ENCODE results near the gene BAIAP2L2.

BAIAP2L2 gene

DNA sequence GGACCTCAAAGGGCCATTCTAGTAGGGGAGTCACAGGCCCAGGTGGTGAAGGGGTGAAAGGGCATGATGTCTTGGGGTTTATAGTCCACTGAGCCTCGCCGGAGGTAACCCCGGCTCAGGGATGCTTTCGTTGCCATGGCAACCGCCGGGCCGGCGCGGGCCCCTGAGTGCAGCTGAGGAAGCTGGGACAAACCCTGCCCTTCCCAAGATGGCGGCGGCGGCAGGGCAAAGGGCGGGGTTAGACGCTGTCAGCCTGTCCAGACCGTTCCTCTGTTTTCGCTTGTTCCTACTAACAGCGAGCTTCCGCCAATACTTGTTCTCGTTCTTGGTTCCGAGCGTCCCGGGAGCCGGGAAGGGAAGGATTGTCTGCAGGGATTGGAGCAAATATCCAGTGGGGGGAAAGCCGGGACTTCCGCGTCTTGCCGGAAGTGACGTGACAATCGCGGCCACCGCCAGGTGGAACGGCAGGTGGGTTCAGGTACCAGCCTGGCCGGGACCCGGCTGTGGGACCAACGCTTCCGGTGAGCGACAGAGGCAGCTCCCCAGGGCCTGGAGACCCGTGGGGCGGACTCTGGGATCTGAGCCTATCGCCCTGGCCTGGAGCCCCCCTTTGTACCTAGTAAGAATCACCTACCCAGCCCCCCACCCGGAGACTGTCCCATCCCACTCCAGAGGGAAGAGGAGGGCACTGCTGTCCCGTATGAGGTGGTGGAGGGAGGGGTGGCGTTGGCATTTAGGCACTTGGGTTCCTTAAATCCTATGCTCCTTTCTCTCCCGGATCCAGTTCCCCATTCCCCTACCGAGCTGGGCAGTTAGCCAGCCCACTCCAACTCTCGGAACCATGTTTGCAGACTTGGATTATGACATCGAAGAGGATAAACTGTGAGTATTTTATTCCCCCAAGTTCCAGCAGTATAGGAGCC, 53.3 kb downstream of the BAIAP2L2 start, which contains the start of gene PICK1 (continued):
- TF ChIP-seq GLIS3 (CRISPR knock-in tag; IDR thresholded peaks at IDR 0.05) = no peak
- TF ChIP-seq ESRRG (CRISPR knock-in tag; IDR thresholded peaks at IDR 0.05) = no peak
- TF ChIP-seq ZNF565 (CRISPR knock-in tag; conservative IDR thresholded peaks at IDR 0.05; ENCODE audit: low read depth) = no peak
- TF ChIP-seq ZFP3 (CRISPR knock-in tag; IDR thresholded peaks at IDR 0.05) = no peak
- TF ChIP-seq PPARA (CRISPR knock-in tag; IDR thresholded peaks at IDR 0.05; ENCODE audit: borderline replicate concordance) = no peak

DNA sequence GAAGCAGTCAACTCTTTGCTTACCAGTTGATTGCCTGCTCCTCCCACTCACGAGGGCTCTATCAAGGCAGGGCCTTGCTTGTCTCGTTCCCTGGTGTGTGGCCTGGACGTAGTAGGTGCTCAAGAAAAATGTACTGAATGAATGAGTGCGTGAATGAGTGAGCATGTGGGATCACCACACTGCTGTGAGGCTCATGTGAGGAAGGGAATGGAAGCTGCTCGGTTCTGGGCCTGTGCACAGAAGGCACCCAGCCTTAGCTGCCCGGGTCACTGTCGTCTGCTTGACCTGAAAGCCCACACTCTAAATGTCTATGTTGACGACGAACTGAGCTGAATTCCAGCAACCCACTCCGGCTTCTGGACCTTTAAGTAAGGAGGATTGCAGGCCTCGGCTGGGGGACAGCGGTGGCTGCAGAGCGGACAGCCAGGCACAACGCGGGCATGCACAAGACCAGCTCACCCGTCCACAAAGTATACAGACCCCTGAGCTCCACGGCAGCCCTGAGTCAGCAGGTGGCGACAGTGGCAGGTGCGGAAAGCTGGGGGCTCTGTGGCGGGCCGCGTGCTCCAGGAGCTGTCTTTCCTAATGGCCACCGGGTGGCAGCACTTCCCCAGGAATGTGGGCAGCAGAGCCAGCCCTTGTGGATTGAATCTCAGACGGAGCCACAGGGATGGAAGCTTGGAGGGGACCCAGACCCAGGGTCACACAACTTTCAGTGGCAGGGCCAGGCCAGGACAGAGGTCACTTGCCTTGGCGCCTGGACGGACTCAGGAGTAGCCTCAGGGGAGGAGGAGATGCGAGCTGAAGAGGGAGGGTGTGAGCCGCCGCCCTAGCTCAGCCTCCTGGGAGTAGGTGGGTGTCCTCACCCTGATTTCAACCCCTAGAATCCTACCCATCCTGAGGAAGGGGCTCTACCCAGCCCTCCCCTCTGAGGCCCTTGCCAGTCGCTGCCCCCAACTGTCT, 58.3 kb downstream of the BAIAP2L2 start:
- TF ChIP-seq ARNTL (CRISPR knock-in tag; IDR thresholded peaks at IDR 0.05; ENCODE audit: borderline replicate concordance, low read depth) (no peak), CSDC2 (CRISPR knock-in tag; IDR thresholded peaks at IDR 0.05) (no peak), CSRNP3 (CRISPR knock-in tag; IDR thresholded peaks at IDR 0.05) (no peak), ESRRG (CRISPR knock-in tag; IDR thresholded peaks at IDR 0.05) (no peak), TCF4 (CRISPR knock-in tag; IDR thresholded peaks at IDR 0.05; ENCODE audit: borderline replicate concordance) (no peak), ZNF565 (CRISPR knock-in tag; conservative IDR thresholded peaks at IDR 0.05; ENCODE audit: low read depth) (no peak), PPARA (CRISPR knock-in tag; IDR thresholded peaks at IDR 0.05; ENCODE audit: borderline replicate concordance) (no peak)
- TF ChIP-seq, protein P1, sequence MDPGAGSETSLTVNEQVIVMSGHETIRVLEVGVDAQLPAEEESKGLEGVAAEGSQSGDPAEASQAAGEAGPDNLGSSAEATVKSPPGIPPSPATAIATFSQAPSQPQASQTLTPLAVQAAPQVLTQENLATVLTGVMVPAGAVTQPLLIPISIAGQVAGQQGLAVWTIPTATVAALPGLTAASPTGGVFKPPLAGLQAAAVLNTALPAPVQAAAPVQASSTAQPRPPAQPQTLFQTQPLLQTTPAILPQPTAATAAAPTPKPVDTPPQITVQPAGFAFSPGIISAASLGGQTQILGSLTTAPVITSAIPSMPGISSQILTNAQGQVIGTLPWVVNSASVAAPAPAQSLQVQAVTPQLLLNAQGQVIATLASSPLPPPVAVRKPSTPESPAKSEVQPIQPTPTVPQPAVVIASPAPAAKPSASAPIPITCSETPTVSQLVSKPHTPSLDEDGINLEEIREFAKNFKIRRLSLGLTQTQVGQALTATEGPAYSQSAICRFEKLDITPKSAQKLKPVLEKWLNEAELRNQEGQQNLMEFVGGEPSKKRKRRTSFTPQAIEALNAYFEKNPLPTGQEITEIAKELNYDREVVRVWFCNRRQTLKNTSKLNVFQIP (CRISPR knock-in tag; IDR thresholded peaks at IDR 0.05; ENCODE audit: borderline replicate concordance, low read depth) = no peak
- ATAC-seq = peak; percentile 87

DNA sequence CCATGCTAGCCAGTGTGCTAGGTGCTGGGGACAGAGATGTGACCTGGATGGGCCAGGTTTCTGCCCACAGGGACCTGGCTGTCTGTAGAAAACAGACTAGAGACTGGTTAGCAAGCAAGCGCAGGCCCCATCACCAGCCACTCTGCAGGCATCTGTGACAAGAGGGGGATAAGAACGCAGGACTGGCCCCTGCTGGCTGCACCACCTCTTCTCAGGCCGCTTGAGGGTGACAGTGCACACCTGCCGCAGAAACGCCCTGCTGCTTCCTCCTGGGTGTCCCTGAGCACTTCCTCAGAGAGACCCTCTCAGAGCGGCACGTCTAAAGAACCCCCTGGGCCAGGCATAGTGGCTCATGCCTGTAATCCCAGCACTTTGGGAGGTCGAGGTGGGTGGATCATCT, 59.2 kb downstream of the BAIAP2L2 start:
- no peak for ATAC-seq
- TF ChIP-seq ESRRG (CRISPR knock-in tag; IDR thresholded peaks at IDR 0.05) (no peak), ZFP30 (CRISPR knock-in tag; IDR thresholded peaks at IDR 0.05) (no peak)

DNA sequence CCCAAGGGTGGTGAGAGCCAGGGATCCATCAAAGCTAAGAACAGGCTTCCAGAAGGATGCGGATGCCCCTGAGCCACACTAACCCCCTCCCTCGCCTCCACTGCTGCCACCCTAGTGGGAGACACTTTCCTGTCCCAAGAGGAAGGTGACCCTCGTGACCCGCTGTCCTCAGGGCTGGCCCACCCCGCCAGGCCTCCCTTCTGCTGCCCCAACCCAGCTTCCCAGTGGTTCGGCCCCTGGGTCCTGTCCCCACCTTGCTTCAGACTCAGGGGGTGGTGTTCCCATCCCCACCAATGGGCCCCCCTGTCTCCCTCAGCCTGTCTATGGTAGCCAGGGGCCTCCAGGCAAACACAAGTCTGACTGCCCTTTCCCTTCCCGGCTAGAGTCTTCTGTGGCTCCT, 59.8 kb downstream of the BAIAP2L2 start:
- no peak for ATAC-seq
- TF ChIP-seq, protein P1 (CRISPR knock-in tag; IDR thresholded peaks at IDR 0.05; ENCODE audit: borderline replicate concordance, low read depth) = no peak
- TF ChIP-seq PPARA (CRISPR knock-in tag; IDR thresholded peaks at IDR 0.05; ENCODE audit: borderline replicate concordance) (no peak), ZFP3 (CRISPR knock-in tag; IDR thresholded peaks at IDR 0.05) (no peak), ISL1 (CRISPR knock-in tag; IDR thresholded peaks at IDR 0.05) (no peak), BACH2 (CRISPR knock-in tag; IDR thresholded peaks at IDR 0.05; ENCODE audit: borderline replicate concordance) (no peak), TSHZ2 (CRISPR knock-in tag; IDR thresholded peaks at IDR 0.05) (no peak), CSRNP3 (CRISPR knock-in tag; IDR thresholded peaks at IDR 0.05) (no peak), PATZ1 (CRISPR knock-in tag; IDR thresholded peaks at IDR 0.05; ENCODE audit: borderline replicate concordance) (no peak), CREB5 (CRISPR knock-in tag; IDR thresholded peaks at IDR 0.05; ENCODE audit: low read depth) (no peak), ARNTL (CRISPR knock-in tag; IDR thresholded peaks at IDR 0.05; ENCODE audit: borderline replicate concordance, low read depth) (no peak), SNAI2 (CRISPR knock-in tag; IDR thresholded peaks at IDR 0.05) (no peak), RARB (CRISPR knock-in tag; IDR thresholded peaks at IDR 0.05) (no peak), OSR1 (CRISPR knock-in tag; IDR thresholded peaks at IDR 0.05) (no peak), GLIS3 (CRISPR knock-in tag; IDR thresholded peaks at IDR 0.05) (no peak), ZNF8 (CRISPR knock-in tag; IDR thresholded peaks at IDR 0.05) (no peak), ZFP30 (CRISPR knock-in tag; IDR thresholded peaks at IDR 0.05) (no peak)

Measured in SK-N-SH treated with all-trans-retinoic acid at 6 μM for 48 hours (cell line).